Right lung (tissue), 5 donors: ENCODE results near the gene DLGAP1. TPM values are rescaled to one million over a fixed set of nuclear protein-coding genes. Genes with fewer than 3 reads are reported as not detected.

Source experiments
- DNase-seq, 2 donors: peaks; one replicate each; pipeline ENCODE4 v3.0.0-alpha.2; 2013
- polyA plus RNA-seq, 5 donors: library from polyadenylated mRNA; unstranded; fragments of 120-200 nt; gene quantifications; one replicate each; pipeline versions ENCODE4 v1.2.1 to v1.2.3, GENCODE V29; 2013; ENCODE audit warnings: inconsistent platforms in 1 of 5, low replicate concordance in 1 of 5; ENCODE audit not compliant: insufficient read length in 5 of 5, insufficient read depth in 1 of 5

DLGAP1 gene
- polyA plus RNA-seq, 5 donors = 1.0 to 3.2 (median 2.0) TPM

DNA sequence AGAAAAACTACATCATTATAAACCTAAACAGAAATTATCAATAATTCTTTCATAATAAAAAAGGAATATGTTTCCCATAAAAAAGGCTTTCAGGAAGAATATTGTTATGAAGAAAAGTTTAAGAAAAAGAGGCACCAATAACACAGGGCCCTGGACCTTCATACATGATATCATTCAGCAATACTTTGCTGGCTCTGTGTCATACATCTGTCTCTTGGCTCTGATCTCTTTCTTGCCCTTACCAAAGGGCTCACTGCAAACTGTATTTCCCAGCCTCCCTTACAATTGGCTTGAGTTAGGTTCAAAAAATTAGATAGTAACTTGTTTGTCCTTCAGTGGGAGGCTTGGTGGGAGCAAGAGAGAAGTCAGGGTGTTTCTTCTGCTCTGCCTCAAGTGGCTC, 506.1 kb downstream of the DLGAP1 start:
- DNase-seq = no peak

GRCh38 chr18:3947383-3947782, 507.7 kb downstream of the DLGAP1 start:
- no peak for DNase-seq

GRCh38 chr18:3935305-3935704, 519.8 kb downstream of the DLGAP1 start:
- DNase-seq = no peak

GRCh38 chr18:3932276-3932675, 522.8 kb downstream of the DLGAP1 start:
- no peak for DNase-seq

DNA sequence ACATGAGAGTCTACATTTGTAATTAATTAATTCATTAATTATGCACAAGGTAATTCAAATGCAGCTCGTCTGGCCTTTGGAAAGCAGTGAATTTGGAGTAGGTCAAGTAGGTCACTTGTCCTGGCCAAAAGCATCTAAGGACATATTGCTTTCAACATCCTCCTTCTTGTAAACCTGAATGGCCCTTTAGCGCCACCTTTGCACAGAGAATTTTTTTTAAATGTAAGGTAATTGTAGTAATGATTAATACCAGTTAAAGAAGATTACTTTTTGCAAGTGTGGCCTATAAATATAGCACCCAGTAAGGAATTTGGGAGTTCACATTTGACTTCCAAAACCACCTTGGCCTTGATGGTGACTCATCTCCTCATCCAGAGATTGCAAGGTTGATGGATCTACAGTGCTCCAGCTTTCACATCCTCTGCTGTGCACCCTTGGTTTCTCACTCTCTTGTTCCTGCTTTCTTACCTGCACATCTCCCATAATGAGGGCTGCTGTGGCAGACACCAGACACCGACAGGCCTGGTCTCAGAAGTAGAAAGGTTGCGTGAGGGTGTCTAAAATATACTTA, 523.5 kb downstream of the DLGAP1 start:
- no peak for DNase-seq

DNA sequence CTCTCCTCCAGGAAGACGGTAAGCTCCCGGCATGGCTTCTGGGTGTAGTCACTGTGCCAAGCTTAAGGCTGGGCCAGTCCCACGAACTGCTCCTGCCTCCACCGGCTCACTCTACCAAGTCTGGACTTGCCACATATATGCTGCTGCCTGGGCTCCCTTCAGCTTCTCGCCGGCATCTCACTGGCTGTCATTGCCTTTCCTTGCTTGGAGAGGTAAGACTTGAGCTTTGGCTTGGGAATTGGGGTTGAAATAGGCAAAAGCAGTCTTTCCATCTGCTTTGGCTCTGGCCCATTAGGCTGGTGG, 524.1 kb downstream of the DLGAP1 start:
- DNase-seq = no peak

DNA sequence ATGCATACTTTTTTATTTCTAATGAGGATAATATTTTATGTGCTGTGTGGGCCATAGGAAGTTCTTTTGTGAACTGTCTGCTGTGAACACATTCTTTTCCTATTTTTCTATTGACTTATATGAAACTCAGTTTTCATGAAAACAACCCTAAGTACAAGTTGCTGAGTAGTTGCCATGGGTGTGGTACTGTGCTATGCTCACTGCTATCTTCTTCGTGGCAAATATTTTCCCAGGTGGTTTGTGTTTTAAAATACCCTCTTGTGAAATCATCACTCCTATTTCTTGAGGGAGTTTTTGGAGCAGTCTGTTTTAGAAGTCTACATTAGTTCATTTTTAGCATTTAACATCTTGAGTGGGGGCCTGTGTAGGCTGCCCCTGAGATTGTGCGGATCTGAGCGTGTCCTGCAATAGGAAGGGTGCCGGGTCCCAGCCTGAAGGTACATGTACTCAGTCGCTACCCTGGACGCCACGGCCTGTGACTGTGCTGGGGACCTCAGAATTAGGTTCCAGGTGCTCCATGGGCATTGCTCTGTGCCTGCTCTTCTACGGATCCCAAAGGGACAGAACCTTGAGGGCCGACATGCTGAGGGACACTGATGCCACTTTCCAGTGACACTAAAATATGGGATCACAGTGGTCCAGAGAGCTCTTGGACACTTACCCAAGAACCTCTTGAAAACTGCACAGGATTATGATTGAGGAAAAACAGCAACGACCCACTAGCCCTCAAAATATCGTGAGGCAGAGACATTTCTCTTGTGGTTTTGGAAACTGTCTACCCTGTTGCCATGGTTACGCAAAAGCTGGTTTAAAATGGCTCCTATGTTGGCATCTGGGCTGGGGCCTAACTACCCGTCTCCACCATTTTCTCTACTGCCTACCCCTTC, 524.7 kb downstream of the DLGAP1 start:
- DNase-seq = no peak

- DNase-seq = no peak
Measured at GRCh38 chr18:3924455-3924854, 530.7 kb downstream of the DLGAP1 start.

DNA sequence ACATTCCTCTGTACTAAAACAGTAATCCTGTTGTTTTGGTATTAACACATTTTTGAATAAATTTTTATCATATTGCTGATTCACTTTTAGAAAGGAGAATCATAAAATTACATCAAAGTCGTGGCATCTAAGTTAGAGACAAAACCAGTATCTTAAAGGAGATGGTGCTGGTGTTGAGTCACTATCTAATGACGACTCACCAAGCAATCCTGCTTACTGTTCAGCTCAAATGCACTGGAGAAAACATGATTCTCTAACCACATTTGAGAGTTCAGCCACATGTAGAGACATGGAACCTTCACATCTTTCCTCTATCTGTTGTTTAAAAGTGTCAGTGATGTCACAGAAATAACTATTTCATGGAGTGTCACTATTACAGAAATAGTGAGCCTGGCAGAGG, 531.4 kb downstream of the DLGAP1 start:
- no peak for DNase-seq

- DNase-seq = no peak
Measured at GRCh38 chr18:3921826-3922225, 533.3 kb downstream of the DLGAP1 start.

- DNase-seq = no peak
Measured at GRCh38 chr18:3920832-3921231, 534.3 kb downstream of the DLGAP1 start.

GRCh38 chr18:3919396-3920061, 535.6 kb downstream of the DLGAP1 start:
- DNase-seq = no peak

- DNase-seq = no peak
Measured at GRCh38 chr18:3916082-3916481, 539.0 kb downstream of the DLGAP1 start.

DNA sequence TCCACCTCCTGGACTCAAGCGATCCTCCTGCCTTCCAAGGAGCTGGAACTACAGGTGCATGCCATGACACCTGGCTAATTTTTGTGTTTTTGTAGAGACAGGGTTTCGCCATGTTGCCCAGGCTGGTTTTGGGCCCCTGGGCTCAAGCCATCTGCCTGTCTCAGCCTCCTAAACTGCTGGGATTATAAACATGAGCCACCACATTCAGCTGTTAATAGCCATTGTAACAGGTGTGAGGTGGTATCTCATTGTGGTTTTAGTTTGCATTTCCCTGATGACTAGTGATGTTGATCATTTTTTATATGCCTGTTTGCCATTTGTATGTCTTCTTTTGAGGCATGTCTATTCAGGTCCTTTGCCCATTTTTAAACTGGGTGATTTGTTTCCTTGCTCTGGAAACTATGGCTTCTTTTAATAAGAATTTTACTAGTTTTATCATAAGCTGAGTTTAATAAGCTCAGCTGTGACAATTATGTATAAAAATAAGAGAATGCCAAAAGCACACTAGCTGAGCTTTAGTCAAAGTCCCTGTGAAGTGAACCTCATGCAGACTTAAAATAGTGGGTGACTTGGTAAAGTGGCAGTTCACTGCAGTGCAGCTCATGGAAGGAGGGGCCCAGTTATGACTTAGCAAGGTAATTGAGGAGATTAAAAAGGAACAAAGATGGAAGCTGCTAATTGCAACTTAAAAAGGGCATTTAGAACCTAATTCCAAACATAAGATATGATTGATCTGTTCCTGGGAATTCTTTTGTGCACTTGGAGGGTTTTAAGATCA, 540.1 kb downstream of the DLGAP1 start:
- DNase-seq = no peak

DNA sequence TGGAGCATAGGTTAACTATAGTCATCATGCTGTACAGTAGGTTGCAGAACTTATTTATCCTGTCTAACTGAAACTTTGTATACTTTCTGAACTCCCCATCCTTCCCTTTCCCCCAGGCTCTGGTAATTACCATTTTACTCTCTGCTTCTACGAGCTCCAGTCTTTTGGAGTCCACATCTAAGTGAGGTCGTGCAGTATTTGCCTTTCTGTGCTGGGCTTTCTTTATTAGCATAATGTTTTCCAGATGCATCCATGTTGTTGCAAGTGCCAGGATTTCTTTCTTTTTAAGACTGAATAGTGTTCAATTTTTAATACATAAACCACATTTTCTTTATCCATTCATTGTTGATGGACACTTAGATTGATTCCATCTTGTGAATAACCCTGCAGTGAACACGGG, 541.0 kb downstream of the DLGAP1 start:
- DNase-seq = no peak

DNA sequence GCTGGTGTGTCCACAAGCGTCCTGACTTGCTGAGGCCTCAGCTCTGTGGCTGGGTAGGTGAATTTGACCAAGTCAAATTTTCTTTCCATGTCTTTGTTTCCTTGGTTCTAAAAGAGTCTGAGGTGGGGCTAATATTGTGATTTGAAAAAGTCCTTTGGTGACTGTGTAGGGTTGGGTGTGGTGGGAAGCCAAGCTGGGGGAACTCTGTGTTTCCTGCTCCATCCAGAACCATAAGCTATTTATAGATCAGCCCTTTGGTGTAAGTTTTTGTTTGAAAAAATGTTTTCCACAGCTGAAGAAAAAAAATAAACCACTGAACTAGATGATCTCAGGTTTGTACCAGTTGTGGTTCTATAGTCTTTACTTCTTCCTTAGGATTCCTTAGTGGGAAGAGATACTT, 542.4 kb downstream of the DLGAP1 start:
- no peak for DNase-seq

DNA sequence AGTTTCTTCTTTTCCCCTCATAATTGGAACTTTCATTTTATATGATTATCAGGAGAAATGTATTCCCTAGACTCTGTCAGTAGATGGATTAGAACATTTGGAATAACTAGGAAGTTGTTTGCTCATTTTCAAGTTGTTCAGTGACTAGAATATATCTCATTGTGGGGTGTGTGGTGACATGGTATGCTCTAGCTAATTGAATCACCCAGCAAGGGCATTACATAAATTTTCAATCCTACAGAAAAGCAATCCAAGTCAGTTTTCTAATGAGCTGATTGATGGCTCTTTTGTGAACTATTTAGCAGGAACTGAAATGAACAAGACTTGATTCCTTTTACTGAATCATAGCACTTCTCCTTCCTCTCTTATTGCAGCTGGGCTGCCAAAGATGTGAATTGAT, 543.7 kb downstream of the DLGAP1 start:
- DNase-seq = no peak

DNA sequence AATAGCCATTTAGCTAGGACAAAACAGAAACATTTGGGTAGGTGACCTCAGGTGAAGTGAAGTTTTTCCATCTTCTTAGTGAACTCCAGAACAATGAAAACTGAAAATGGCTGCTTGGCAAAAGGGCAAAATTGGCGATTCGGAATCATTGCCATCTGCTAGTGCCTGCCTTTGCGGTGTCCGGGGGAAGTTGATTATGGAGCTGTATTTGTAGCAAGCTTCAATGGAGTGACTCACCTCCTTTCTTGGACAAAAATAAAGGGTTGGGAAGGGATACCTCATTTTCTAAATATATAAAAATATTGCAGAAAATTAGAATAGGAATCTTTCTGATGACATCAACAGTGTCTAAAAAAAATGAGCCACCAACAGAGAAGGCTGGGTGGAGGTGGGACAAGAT, 544.6 kb downstream of the DLGAP1 start:
- no peak for DNase-seq

DNA sequence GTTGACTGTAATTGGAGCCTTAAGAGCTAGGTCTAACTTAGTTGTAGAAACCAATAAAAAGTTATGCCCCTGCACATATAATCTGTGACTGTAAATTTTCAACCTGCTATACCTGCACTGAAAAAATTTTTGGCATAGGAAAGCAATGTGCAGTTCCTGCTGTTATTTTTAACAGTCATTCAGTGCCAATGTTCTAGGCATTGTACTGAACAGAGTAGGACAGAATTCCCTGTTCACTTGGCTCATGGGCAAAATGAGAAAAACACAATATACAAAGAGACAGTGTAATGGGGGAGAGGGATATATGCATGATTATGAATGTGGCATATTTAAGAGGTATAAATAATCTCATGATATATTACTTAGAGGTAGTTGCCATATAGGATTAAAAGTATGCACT, 547.2 kb downstream of the DLGAP1 start:
- no peak for DNase-seq

GRCh38 chr18:3906116-3906750, 548.9 kb downstream of the DLGAP1 start:
- DNase-seq = no peak

- no peak for DNase-seq
Measured at GRCh38 chr18:3903337-3903736, 551.8 kb downstream of the DLGAP1 start.

- no peak for DNase-seq
Measured at GRCh38 chr18:3902676-3903075, 552.4 kb downstream of the DLGAP1 start.
